Measurements from ENCODE around the gene RAPGEF2.

The RAPGEF2 gene

GRCh38 chr4:159121371-159121770 is 18.5 kb downstream of the RAPGEF2 start:
- Histone ChIP-seq H3K9me3 (no peaks in the 10 kb centered on the region), H3K4me1 (peaks cover 0 to 49% (median 4%) of the 10 kb centered on the region in 4 donors), H3K27ac (no peak overlapping the region), H3K4me3 (no peak overlapping the region), H3K36me3 (no peaks in the 10 kb centered on the region), H3K27me3 (no peaks in the 10 kb centered on the region)
- DNase-seq = no peak
- intact Hi-C loops (cut with DNase I; ENCODE audit: low total_unique reads) = no loop called here
- no peak for TF ChIP-seq CTCF (IDR thresholded peaks at IDR 0.05)

- H3K4me3 ChIP-seq = no peak overlapping the region
- H3K4me1 ChIP-seq = peaks cover 0 to 47% (median 8%) of the 10 kb centered on the region in 4 donors
- no peaks in the 10 kb centered on the region for H3K27me3 ChIP-seq
- intact Hi-C loops (cut with DNase I; ENCODE audit: low total_unique reads) = no loop called here
- TF ChIP-seq CTCF (IDR thresholded peaks at IDR 0.05) = no peak
- H3K36me3 ChIP-seq = no peaks in the 10 kb centered on the region
- H3K9me3 ChIP-seq = no peaks in the 10 kb centered on the region
- H3K27ac ChIP-seq = no peak overlapping the region
- DNase-seq = no peak
Observed at GRCh38 chr4:159126716-159127115, 23.8 kb downstream of the RAPGEF2 start.

GRCh38 chr4:159127745-159128518 is 25.1 kb downstream of the RAPGEF2 start:
- no peaks in the 10 kb centered on the region for H3K9me3 ChIP-seq
- no peak for DNase-seq
- H3K27ac ChIP-seq = no peak overlapping the region
- no peak for TF ChIP-seq CTCF (IDR thresholded peaks at IDR 0.05)
- H3K4me3 ChIP-seq = no peak overlapping the region
- H3K36me3 ChIP-seq = no peaks in the 10 kb centered on the region
- no peaks in the 10 kb centered on the region for H3K27me3 ChIP-seq
- peaks cover 0 to 51% (median 8%) of the 10 kb centered on the region in 4 donors for H3K4me1 ChIP-seq
- intact Hi-C loops (cut with DNase I; ENCODE audit: low total_unique reads) = no loop called here

GRCh38 chr4:159129814-159130550 is 27.1 kb downstream of the RAPGEF2 start:
- Histone ChIP-seq H3K4me1 (peaks cover 0 to 41% (median 6%) of the 10 kb centered on the region in 4 donors), H3K36me3 (no peaks in the 10 kb centered on the region), H3K27me3 (no peaks in the 10 kb centered on the region), H3K9me3 (no peaks in the 10 kb centered on the region), H3K4me3 (no peak overlapping the region), H3K27ac (no peak overlapping the region)
- no peak for DNase-seq
- intact Hi-C loops (cut with DNase I; ENCODE audit: low total_unique reads) = no loop called here
- TF ChIP-seq CTCF (IDR thresholded peaks at IDR 0.05) = no peak

- H3K27me3 ChIP-seq = no peaks in the 10 kb centered on the region
- no peak for DNase-seq
- H3K4me3 ChIP-seq = no peak overlapping the region
- H3K4me1 ChIP-seq = peaks cover 0 to 32% (median 4%) of the 10 kb centered on the region in 4 donors
- H3K36me3 ChIP-seq = no peaks in the 10 kb centered on the region
- no peak for TF ChIP-seq CTCF (IDR thresholded peaks at IDR 0.05)
- no peaks in the 10 kb centered on the region for H3K9me3 ChIP-seq
- intact Hi-C loops (cut with DNase I; ENCODE audit: low total_unique reads) = no loop called here
- no peak overlapping the region for H3K27ac ChIP-seq
Observed at GRCh38 chr4:159131564-159131963, 28.7 kb downstream of the RAPGEF2 start.

Measured in tibial artery (tissue), 4 donors.